GM21515 (cell line): Measurements from ENCODE around the gene SYT1.

Source experiments
- ATAC-seq: cut with Tn5 transposase; IDR thresholded peaks from one replicate; pipeline ENCODE4 v1.9.1; 2021; ENCODE audit not compliant: unreplicated experiment

Gene SYT1

GRCh38 chr12:79329933-79330332, 465.4 kb downstream of the SYT1 start:
- ATAC-seq: no peak

- ATAC-seq: no peak
Measured at GRCh38 chr12:79331870-79332269, 467.3 kb downstream of the SYT1 start.

DNA sequence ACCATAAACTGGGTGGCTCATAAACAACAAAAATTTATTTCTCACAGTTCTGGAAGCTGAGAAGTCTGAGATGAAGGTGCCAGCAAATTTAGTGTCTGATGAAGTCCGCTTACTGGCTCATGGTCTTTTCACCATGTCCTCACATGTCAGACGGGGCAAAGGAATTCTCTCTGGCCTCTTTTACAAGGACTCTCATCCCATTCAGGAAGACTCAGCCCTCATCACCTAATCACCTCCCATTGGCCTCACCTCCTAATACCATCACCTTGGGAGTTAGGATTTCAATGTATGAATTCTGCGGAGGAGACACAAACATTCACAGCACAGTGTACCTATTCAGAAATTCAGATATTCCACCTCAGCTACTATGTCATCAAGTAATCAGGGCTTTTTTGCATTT, 468.6 kb downstream of the SYT1 start:
- no peak for ATAC-seq

DNA sequence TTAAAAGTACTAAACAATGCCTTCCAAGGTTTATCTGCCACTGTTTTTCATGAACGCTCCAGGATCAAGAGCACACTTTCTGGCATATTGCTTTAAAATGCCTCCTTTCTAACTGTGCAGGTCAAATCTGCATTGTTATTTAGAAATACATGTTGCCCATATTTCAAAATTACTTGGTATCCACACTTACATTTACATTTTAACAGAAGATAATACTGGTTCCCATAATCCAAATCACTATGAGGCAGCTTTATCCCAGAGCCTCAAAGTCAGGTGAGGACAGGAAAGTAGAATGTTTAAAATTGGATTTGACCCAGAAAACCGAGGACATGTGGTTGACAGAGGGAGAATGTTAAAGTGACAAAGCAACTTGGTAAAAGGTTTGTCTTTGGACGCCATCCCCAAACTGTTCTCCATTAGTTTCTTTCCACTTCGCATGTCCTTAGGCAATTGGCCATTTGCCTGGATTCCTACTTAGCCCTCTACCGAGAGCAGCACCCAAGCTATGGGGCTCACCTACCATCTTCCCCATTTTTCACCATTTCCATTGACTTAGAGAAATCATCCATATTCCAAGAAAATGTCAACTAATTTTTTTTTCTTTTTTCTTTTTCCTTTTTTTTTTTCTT, 473.2 kb downstream of the SYT1 start:
- ATAC-seq: no peak

DNA sequence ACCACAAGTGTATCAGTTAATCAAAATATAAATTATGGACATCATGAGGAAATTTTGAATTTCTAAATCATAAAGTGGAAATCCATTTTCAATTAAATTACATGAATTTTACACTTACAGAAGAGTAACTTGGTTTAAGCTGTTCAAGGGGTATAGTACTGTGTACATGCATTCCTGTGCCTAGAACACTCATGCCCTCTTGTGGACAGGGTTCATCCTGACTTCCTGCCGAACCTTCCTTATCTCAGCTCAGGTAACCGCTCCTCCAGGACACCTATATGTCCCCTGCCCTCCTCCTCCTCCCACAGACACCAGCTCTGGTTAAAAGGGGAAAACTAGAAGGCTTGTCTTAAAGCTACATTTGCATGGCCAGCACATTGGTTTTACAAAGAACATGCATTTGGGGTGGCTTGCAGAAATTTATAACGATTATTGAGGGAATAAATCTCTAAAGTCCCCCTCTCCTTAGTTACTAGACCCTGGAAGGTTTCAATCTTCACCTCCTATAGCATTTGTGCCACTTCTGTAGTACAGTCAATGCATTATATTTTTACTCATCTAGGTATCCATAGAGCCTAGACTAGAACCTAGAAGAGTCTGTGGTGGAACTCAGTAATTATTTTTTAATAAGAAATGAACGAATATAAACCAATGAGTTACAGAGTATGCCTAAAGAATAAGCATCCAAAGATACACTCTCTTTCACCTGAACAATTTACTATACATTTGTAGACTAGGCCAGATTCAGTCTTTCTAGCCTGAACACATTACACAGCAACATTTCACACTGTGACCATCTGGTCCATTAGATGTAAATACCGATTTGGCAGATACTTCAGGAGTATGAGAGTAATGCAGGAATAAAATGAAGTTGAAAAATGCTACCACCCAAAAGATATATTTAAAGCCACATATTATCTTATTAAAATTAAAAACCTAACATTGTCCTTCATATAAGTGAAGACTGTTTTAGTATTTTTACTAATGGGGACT, 480.6 kb downstream of the SYT1 start:
- peak; percentile 85 for ATAC-seq

DNA sequence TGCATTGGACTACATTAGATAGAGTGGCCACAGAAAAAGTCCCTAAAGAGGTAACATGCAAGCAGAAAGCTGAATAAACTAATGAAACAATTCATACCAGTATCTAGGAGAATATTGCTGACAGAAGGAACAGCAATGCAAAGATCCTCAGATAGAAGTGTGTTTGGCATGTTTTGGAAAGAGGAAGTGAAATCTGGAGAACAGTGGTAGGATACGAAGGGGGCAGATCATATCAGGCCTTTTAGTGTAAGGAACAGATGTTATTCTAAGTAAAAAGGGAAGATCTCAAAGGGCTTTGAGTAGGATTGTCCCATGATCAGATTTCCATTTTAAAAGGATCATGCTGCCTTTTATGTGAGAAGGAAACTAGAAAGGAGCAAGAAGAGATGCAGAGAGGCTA, 483.3 kb downstream of the SYT1 start:
- ATAC-seq: no peak

- no peak for ATAC-seq
Measured at GRCh38 chr12:79351251-79351650, 486.7 kb downstream of the SYT1 start.

- no peak for ATAC-seq
Measured at GRCh38 chr12:79356216-79356615, 491.6 kb downstream of the SYT1 start.

- no peak for ATAC-seq
Measured at GRCh38 chr12:79357048-79357447, 492.5 kb downstream of the SYT1 start.

DNA sequence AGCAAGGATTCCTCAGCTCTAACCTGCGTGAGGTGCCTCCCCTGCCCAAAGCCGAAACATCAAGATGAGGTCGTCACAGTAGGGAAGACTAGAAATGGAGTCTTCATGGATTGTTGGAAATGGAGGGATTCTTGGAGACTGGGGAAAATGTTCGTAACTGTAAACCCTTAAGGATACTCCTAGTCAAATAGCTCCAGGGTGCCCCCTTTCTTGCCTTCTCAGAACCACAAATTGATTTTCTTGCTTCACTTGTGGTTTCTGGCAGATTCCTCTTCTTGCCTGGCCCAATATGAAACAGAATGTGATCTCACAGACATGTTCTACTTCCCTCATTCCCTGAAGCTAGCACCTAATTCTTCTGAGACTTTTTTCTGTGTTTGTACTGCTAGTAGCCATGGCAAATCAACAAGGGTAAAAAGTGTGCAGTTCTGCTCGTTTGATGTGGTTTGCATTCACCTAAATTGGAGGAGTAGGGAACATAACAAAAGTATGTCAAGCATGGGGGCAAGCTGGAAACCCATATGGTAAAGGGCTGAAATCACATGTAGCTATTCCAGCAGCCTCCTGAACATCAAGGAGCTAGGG, 494.2 kb downstream of the SYT1 start:
- ATAC-seq: no peak

DNA sequence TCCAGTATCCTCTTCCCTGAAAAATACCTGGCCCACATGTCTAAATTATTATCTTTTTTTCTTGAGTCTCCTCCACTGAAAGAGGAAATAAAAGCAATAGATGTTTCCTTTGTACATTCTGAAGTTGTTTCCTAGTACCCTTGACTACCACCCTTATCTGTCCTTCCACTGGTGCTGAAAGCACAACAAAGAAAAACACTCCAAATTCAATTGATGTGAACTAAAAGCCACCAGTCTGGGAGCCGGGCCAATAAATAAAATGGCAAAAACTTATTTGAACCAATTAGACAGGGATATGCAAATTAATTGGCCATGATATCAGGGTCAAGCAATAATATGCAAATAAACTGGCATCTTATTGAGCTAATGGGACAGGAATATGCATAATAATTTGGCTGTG, 495.7 kb downstream of the SYT1 start:
- no peak for ATAC-seq

- ATAC-seq: no peak
Measured at GRCh38 chr12:79360936-79361335, 496.4 kb downstream of the SYT1 start.

- ATAC-seq: no peak
Measured at GRCh38 chr12:79364197-79364596, 499.6 kb downstream of the SYT1 start.

- ATAC-seq: no peak
Measured at GRCh38 chr12:79366374-79366773, 501.8 kb downstream of the SYT1 start.

DNA sequence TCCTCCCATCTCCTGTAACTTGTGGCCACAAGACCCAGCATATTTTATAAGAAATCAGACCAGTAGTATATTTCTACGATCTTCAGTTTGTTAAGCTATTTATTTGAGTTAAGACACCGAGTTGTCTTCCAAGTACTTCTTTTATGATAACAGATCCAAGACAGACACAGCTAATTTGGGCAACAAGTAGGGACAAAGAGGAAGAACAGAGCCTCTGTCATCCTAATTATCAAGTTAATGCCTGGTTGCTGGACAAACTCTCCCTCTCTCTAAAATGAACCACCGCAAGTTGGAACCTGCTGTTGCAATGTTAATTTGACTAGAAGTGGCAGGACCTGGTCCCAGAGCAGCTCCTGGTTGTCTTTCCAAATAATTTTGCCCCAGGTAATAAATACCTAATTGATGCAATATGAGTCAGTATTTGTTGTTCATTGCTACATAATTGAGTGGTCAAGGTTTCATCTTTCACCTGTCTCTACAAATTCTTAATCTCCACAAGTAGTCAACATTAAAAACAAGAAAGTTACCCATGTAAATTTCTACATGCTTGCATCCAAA, 502.5 kb downstream of the SYT1 start:
- no peak for ATAC-seq

DNA sequence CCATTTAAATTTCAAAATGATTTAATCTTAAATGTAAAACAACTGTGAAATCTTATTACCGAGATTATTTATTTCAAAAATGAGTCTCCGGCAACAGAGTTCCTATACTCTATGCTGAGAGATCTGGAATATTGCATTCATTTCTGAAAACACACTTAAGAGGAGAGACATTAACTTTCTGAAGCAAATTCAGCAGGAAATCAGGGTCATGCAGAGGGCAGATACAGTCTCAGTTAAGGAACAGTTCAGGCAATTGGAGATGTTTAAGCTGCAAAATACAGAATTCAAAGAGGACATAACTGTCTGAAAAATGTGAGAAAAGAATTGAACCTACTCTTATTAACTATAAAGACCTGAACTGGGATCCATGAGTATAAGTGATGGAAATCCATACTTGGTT, 505.4 kb downstream of the SYT1 start:
- ATAC-seq: no peak

DNA sequence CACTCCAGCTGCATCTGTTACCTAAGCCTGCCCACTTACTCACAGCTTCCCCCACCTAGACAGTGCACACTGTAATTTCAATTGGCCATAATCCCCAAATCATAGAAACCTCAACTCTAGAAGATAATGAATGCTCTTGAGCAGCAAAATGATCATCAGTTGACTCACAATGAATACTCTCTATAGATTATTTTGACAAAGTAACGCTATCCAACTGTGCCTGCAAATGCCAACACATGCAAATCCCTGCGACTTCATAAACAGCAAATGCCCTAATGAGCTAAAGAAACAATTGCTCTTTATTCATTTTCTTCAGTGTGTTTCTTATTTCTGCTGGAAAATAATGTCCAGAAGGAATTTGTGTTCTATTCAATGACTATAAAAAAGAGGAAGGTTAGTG, 506.7 kb downstream of the SYT1 start:
- ATAC-seq: no peak

- peak; percentile 89 for ATAC-seq
Measured at GRCh38 chr12:79373896-79374499, 509.4 kb downstream of the SYT1 start.

DNA sequence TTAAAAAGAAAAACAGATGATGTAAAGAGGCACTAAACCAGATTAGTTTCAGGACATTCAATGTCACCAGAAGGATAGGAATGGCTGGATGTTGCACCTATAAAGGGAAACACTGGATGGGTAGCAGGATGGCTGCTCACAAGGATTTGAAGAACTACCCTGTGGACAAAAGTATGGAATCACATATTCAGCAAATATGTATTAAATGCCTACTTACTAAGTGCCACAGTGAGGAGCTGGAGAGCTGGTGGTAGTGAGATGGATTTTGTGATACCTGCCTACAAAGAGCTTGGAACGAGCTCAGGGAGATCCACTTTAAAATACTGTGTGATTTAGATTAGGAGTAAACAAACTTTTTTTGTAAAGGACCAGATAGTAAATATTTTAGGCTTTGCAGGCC, 510.0 kb downstream of the SYT1 start:
- ATAC-seq: no peak

DNA sequence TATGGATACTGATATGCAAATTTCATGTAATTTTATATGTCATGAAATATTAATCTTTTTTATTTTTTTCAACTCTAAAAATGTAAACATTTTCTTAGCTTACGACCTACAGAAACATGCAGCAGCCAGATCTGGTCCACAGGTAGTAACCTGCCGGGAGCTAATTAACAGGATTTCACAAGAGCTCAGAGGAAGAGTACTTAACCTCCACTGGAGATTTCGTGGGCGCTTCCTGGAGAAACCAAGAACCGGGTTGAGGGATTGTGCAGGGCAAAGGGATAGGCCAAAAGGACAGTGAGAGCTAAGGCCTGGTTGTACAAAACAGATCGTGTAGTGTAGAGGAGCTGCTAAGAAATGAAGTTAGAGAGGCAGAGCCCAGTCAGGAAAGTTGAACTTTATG, 510.5 kb downstream of the SYT1 start:
- no peak for ATAC-seq

DNA sequence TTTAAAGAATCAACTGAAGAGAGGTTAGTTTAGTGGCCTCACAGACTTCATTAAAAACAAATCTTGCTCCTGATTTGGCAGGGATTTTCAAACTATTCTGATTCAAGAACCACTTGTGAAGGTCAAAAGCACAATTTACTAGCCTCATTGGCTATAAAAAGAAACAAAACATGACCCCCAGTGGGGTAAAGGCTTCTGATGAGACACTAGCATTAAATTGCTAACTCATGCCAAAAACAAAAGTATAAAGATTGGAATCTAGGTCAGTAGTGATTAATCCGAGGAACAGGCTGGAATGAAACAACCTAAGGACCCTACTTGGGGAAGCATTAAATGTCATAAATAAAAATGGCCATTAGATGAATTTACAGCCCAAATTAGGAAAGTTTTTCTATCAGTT, 513.9 kb downstream of the SYT1 start:
- no peak for ATAC-seq
